CD1c-positive myeloid dendritic cell (primary cell): ENCODE measurements around the gene KRTAP17-1.
A peak's percentile ranks its signal among the peaks of the same experiment; 100 is the strongest.
"Not testable (repeated sequence)": the region's sequence is repeated elsewhere in the genome, so short reads cannot be mapped to it uniquely, and the experiment has no call there.

Source experiments
- DNase-seq: peaks from one replicate; pipeline ENCODE4 v3.0.0-alpha.2; 2016; ENCODE audit errors: extremely low spot score

KRTAP17-1 gene, protein sequence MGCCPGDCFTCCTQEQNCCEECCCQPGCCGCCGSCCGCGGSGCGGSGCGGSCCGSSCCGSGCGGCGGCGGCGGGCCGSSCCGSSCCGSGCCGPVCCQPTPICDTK

DNA sequence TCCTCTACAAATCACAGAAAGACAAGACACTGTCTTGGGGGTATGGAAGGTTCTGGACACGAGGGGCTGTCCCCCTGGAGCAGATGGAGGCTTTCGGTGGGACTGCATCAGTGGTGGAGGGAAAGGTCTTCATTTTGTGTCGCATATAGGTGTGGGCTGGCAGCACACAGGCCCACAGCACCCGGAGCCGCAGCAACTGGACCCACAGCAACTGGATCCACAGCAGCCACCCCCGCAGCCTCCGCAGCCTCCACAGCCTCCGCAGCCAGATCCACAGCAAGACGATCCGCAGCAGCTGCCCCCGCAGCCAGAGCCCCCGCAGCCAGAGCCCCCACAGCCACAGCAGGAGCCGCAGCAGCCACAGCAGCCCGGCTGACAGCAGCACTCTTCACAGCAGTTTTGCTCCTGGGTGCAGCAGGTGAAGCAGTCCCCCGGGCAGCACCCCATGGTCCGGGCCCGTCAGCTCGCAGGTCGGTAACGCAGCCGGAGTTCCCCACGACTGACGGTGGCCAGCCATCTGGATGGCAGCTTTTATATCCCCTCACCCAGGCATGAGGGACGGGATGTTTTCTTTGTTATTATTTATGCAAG lies at the start of gene KRTAP17-1:
Gene KRTAP17-1 (minus strand): TSS at position 507 of the 591 bp plus-strand sequence. CDS start 60 bp downstream, at position 447.
- no peak for DNase-seq

DNA sequence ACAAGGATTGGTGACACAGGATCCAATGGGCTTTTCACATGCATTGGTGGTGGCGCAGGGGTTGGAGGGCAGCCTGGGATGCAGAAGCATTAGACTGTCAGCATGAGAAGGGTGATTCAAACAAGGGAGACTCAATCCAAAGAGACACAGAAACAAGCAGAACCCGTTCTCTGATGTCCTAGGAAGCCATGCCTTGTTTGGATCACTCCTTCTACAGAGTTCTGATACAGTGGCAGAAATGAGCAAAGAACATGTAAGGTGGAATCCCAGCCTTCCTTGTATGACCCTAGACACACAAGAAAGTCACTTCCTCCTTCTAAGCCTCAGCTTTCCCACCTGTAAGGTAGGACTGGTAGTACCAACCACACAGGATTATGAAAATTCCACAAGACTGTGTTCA lies 48.4 kb upstream of the KRTAP17-1 start:
- DNase-seq, result no peak

DNA sequence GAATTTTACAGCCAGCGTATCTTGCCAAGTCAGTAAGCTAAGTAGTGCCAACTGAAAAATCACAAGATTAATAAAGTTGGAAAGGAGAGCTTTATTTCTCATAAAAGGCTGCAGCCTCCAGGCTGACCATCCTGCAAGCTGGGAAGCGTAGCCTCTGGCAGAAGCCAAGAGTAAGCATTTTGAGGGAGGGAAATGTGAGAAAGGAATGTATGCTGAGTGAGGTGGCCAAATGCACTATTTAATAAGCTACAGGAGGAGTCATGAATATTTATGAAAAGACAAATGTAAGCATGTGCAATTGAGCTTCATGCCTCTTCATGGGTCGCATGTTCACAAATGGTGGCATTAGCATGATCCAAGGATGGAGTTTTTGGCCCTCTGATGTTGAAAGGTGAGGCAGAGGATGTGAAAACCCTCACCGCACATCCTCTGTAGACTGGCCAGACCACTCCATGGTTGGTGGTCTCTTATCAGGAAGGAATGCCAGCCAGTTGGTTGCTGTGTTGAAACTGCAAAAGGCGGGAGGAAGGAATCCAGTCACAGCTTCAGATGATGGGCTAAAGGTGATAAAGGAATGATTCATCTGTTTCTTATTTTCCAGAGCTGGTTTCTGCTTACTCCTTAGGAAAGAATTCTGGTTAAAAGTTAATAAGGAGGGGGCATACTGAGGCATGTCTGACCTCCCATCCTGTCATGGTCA lies 44.9 kb upstream of the KRTAP17-1 start:
- no peak for DNase-seq

DNA sequence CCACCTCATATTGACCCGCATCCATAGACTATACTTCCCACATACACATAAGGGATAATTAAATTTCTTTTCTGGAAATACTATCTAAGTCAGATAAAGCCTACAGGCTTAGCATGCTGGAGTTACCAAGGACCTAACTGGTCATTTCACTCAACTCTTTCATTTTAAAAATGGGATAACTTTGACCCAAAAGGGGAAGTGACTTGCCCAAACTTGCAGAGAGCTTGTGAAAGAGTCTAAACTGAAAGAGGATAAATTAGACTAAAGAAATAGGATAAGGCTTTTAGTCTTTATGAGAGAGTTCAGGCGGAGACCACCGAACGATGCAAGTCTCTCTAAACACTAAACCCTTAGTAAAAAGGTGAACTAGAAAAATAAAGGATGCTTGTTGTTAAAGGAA lies 39.0 kb upstream of the KRTAP17-1 start:
- peak; percentile 8 for DNase-seq

DNA sequence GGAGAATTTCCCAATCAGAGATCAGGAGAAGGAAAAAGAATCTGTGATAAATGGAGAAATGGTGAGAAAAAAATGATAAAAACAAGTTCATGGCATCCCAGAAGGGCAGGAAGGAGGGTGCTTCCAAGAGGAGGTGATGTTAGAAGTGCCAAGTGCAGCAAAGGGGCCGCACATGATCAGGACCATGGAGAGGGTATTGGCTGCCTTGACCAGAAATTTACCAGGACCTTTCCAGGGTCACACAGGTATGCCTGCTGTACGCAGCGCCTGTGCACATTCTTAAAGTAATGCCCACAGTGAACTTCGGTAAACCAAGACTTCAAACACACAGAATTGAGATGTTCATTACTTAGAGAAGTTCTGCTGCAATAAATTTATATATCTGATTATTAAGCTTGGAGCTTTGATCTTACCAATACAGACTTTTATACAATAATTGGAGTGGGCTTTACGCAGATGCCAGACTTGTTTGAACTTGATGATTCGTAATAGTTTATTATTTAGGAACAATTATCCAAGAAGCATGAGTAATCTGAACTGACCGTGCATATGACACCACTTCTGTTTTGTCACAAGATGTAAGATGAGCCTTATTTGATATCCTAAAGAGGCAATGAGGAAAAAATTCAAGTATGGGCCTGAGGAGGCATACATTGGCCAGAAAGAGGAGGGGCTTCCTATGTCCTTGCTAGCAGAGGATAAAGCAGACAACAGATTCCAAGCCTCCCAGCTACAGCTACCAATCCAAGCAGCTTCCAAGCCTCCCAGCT lies 37.3 kb upstream of the KRTAP17-1 start:
- no peak for DNase-seq

DNA sequence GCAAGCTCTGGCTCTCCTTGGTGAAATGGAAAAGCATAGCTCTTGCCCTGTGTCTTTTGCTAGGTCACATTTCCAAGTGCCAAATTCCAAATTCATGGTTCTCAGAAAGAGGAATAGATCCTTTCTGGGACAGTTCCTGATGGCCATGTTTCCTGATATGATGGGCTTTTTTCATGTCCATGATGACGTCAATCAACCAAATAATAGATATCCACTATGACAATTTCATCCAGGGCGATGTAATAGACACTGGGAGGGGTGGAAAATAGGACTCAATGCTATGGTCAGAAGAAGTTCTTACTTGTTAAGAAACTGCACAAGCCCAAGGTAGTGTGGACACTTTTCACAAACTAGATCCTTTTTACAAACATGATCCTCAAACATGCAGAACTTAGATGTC lies 35.7 kb upstream of the KRTAP17-1 start:
- DNase-seq, result no peak

DNA sequence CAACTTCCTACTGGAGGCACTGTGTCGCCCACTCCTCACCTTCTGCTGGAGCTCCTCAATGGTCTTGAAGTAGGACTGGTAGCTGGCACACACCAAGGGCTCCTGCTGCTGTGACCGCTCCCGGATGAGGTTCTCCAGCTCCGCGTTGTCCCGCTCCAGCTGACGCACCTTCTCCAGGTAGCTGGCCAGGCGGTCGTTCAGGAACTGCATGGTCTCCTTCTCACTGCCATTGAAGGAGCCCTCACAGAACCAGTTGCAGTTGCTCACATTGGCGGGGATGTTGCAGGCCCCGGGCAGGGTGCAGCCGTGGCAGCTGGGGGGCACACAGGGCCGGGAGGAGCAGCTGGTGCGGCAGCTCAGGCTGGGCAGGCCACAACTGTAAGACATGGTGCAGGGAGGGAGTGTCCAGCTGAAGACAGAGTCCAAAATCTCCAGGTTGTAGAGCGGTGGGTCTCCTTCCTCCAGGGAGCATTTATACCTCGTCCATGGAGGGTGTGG lies 34.9 kb upstream of the KRTAP17-1 start, which contains the start of gene KRT33A:
Gene KRT33A (minus strand): TSS at position 448 of the 498 bp plus-strand sequence. CDS start 61 bp downstream, at position 387.
- not testable (repeated sequence) for DNase-seq

DNA sequence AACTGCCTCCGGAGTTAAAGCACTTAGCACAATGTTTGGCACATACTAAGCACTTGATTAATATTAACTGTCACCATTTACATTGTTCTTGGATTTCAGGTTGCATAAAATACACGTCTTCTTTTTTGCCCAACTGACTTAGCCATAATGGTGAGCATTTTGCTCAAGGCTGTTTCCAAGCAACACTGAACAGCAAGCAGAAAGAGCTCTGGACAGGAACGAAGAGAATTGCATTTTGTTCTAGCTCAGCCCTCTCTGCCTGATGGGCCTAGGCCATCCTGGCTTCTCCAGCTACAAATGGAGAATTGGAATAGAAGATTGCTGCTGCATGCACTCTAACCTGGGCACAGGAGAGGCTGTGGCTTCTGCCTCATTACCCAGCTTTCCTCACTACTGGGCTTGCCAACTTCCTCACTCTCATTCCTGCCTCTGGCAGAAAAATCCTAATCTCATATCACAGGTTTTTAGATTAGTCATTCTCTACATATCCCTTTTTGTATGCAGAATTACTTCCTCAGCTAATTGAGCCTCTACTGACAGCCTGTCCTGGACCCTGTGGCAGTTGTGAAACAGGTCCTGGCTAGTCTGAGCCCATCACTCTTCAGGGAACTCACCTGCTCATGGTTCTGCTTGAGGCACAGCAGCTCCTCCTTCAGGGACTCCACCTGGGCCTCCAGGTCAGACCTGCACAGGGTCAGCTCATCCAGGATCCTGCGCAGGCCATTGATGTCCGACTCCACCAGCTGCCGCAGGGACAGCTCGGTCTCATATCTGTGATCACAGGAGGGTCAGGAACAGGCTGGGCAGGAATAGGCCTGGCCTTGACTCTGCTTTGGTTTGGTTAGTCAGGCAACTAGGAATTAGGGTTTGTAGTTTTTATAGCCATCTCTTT lies 32.6 kb upstream of the KRTAP17-1 start:
- DNase-seq, result no peak

DNA sequence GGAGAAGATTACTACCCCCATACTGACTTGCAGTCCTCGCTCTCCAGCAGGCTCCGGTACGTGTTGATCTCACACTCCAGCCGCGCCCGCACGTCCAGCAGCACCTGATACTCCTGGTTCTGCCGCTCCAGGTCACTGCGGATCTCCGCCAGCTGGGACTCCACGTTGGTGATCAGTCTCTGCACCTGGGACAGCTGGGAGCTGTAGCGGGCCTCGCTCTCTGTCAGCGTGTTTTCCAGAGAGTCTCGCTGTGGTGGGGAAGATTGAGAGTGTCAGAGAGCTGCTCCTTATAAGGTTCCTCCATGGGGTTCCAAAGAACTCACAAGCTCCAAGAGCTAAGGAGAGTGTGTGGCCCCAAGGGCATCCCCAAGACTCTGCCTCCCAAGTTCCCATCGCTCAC lies 30.9 kb upstream of the KRTAP17-1 start:
- DNase-seq, result not testable (repeated sequence)

DNA sequence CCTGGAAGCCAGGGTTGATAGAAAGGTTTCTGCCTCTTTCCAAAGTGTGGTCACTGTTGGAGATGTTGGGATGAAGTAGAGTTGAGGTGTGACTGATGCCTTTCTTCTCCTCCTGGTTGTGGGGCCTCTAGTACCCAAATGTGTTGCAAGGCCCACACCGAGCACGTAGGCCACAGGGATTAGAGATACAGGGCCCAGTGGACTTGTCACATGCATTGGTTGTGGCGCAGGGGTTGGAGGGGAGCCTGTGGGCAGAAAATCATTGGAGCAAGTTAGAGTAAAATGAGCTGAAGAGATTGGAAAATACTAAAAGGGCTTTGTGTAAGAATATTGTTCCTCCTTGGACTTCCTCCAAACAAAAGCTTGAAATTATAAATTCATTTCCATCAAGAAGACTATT lies 30.5 kb upstream of the KRTAP17-1 start:
- DNase-seq, result no peak

DNA sequence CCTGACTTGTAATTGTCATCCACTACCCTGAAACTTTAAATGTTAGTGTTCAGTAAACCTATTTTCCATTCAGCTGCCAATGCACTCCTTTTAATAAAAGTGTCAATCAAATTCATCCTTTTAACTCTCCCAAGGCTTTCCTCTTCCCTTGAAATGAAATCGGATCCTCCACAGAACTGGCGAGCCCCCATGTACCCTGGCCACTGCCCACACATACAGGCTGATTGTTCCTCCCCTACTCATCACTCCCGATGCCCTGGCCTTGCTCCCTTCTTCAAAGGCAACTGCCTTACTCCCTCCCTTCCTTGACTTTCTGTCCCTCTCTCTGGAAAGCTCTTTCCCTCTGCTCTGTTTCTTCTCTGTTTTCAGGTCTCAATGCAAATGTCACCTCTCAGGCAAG lies 27.5 kb upstream of the KRTAP17-1 start:
- DNase-seq, result no peak

DNA sequence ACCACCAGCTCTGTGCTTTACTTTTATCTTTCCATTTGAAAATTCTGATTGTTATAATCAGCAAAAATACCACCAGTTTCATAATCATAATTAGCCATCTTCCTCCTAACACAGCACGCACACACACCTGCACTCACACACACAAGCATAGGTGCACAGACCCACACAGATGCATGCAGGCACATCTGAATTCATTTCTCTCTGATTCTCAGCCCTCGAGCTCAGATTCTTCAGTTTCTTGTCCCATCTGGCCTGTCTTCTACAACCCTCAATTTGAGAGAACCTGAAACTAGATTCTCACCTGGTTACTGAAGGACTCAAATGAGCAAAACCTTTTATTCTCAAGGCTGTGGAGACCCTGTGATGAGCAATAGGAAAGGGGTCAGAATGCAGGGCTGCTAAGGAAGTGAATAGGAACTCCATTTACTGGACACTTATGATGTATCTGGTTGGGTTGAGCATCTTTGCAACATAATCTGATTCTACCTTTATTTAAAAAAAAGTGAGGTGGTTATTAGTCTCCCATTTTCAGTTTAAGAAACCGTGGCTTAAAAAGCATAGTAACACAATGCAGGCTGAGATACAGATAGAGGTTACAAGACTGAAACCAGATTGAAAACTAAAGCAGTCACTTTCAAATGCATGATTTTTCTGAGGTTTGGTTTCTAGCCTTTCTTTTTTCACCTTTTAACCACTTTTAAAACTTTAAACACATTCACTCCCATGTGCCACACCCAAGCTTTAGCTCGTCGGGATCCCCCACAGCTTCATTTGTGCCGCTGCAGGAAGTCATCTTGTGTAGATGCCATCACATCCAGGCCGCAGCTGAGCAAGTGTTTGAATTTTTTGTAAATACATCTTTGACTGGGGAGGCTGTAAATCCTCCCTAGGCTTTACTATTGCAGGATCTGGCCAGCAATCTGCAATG lies 25.7 kb upstream of the KRTAP17-1 start:
- DNase-seq, result no peak

DNA sequence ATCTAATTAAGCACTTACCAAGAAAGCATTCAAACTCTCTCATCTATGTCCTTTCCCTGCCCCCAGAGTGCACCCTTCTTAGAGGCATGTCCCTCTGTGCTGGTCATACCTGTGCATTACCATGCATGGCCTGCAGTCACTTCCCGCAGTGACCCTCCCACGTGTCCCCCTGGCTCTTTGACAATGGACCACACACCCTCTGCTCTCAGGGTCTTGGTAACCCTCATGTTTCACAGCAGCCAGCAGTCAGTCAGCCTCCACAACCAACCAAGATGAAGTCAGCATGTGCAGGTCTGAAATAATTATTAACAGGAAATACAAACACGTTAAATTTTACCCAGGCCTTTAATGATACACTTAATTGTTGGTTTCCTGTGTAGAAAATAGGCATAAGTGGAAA lies 25.0 kb upstream of the KRTAP17-1 start:
- DNase-seq, result no peak

DNA sequence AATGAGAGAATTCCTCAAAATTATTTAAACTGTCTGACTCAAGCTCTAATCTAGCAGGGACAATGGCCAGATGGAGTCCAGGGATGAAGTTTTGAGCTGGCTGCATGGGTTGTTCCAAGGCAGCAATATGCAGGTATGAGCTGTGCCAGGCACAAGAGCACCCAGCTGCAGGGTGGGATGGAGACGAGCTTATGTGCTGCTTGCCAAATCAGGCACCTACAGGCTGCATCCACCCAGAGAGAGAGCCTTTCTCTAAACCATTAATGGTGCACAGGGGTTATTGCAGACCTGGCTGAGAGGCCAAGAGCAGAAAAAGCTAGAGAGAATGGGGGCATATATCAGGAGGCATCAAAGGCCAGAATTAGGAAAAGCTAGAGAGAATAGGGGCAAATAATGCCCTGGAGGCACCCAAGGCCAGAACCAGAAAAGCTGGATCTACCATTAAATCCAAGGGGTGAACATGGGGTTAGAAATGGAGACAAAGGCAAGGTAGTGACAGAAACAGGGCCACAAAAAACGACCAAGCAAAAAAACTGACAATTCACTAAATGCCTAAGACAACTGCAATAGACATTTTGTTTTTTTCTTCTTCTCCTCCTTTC lies 24.2 kb upstream of the KRTAP17-1 start:
- DNase-seq, result no peak

DNA sequence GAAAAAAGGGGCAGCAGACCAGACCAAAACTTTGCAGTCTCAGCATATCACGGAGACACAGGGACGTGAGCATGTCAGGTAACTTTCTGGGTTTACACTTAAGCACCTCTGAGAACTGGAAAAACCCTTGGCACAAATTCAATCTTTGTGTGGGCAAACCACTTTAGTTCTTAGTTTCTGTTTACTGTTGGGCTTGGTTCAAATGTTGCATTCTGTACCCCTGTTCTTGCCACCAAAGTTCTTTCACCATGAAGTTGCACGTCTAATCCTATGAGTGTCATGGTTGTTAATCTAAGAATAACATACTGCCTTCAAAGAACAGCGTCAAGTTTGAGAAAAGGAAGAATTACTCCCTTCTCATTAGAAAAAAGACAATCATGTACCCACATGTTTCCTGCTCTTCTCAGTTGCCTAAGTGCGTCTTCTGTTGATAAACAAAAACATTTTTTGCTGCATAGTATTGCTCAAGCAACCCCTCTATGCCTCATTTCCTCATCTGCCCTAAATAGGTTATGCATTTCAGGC lies 23.5 kb upstream of the KRTAP17-1 start:
- DNase-seq, result peak; percentile 54

DNA sequence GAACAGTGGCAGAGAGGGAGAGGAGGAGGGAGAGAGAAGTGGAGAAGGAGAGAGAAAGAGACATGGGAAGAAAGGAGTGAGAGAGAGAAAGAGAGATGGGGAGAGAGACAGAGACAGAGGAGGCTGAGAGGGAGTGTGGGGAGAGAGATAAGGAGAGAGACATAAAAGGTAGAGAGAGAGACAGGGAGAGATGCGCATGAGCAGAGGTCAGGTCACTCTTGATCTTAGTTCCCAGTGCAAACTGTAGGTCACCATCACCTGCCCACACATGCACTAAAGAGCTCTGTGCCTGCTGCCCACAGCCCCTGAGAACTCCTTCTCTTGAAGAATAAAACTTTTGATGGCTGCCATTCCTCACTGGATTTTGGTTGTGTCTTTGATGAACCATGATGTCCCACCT lies 20.2 kb upstream of the KRTAP17-1 start:
- no peak for DNase-seq

DNA sequence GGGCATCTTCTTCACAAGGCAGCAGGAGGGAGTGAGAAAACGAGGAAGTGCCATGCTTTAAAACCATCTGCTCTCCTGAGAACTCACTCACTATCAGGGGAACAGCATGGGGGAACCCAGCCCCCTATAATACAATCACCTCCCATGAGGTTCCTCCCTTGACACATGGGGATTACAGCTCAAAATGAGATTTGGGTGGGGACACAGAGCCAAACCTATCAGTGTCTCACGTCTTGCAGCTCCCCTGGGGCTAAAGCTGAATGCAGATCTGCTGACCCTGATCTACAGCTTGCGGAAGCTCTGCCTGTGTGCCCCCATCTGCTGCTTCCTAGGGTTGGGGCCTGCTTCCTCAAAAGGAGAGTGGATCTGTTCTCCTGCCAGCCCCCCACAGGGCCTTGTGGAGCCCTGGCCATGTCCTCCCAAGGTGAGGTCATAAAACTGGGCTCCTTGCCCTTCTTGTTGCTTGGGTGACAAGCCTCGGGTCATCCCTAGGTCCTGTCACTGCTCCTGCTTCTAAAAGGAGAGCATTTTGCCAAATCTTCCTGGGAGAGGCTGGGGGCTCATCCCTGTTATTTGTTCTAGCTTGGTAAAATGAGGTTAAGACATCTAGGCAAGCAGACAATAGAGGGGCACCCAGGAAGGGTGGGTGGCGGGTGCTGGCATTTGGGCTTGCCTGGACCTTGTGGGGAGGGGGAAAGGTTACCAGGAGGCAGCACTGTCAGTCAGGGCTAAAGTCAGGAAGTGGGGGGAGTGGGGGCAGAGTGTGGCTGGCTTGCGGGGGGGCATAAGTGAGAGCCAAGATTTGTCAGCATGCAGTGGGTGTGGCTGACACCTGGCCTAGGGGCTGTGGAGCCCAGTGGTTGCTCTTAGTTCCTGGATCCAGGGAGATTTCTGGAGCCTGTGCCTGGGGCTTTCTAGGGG lies 19.1 kb upstream of the KRTAP17-1 start:
- no peak for DNase-seq

DNA sequence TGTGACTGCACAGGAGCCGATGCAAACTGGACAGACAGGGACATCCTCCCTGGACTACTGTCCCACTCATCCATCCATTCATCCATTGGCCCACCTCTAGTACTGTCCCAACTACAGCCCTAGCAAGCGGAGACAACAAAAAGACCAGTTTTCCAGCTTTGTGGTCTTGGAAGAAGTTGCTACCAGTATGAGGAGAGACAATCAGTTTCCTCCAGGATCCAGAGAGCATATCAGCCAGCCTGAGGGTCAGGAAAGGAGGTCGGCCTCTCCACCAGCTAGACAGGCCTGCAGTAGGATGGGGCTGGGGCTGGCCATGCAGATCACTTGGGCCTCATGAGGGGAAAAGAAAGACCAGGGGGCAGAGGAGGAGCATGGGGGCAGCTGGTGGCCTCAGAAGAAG lies 18.3 kb upstream of the KRTAP17-1 start:
- DNase-seq, result no peak
